IMR-90 (cell line): ENCODE data around the gene NUP205. TPM values are rescaled to one million over a fixed set of nuclear protein-coding genes. Genes with fewer than 3 reads are reported as not detected.
A peak's percentile ranks its signal among the peaks of the same experiment; 100 is the strongest.

Experiments used
- ATAC-seq: fragments of 200-7000 bp; cut with Tn5 transposase; 2 replicates; pipeline ENCODE4 v1.9.1; 2020; ENCODE audit warnings: low read depth, mild to moderate bottlenecking, moderate library complexity
- BruUV-seq: library from RNA; stranded (reverse); fragments of 400-500 nt; replicated peaks from 2 replicates; lab custom pipeline; 2021; lab: Mats Ljungman, UMichigan
- CTCF ChIA-PET: fragments of 300-600 bp; formaldehyde crosslinking; extraction: SDS; loops from one replicate; lab custom pipeline; 2021; ENCODE audit warnings: antibody characterized with exemption; lab: Yijun Ruan, JAX
- POLR2A ChIA-PET: fragments of 300-600 bp; sonication (Branson Sonifier 250); formaldehyde crosslinking; loops from one replicate; lab custom pipeline; 2022; ENCODE audit warnings: antibody characterized with exemption; ENCODE audit not compliant: unreplicated experiment; lab: Charles Lee
- DNase-seq: peaks from one replicate; pipeline ENCODE4 v3.0.0; 2013
- H2AFZ ChIP-seq: replicated peaks from 2 replicates; pipeline ENCODE3; 2013; ENCODE audit warnings: low read length, mild to moderate bottlenecking; ENCODE audit not compliant: poor library complexity
- H2AK5ac ChIP-seq: 2 replicates; pipeline ENCODE4 v1.6.1; 2013; ENCODE audit warnings: low read depth, low read length, inconsistent platforms
- H2AK9ac ChIP-seq: replicated peaks from 2 replicates; pipeline ENCODE3; 2013; ENCODE audit warnings: mild to moderate bottlenecking, low read depth, low read length, moderate library complexity; ENCODE audit not compliant: poor library complexity
- H2BK120ac ChIP-seq: 2 replicates; pipeline ENCODE4 v1.6.1; 2013; ENCODE audit warnings: low read depth, low read length, inconsistent platforms
- H2BK15ac ChIP-seq: 3 replicates; pipeline ENCODE4 v1.6.1; 2013; ENCODE audit warnings: low read depth, low read length, inconsistent platforms
- H2BK20ac ChIP-seq: 2 replicates; pipeline ENCODE4 v1.6.1; 2013; ENCODE audit warnings: low read depth, mild to moderate bottlenecking, inconsistent platforms, low read length, moderate library complexity
- H2BK5ac ChIP-seq: 2 replicates; pipeline ENCODE4 v1.6.1; 2013; ENCODE audit warnings: mild to moderate bottlenecking, low read depth, low read length, inconsistent platforms; ENCODE audit not compliant: poor library complexity, severe bottlenecking
- H3K14ac ChIP-seq: replicated peaks from 2 replicates; pipeline ENCODE4 v1.6.1; 2013; ENCODE audit warnings: low read depth, low read length, inconsistent platforms
- H3K18ac ChIP-seq: 2 replicates; pipeline ENCODE4 v1.6.1; 2013; ENCODE audit warnings: low read depth, low read length, control low read depth
- H3K23ac ChIP-seq: 2 replicates; pipeline ENCODE4 v1.6.1; 2013; ENCODE audit warnings: low read depth, low read length, inconsistent platforms
- H3K27ac ChIP-seq: 2 replicates; pipeline ENCODE4 v1.5.1; 2013; ENCODE audit warnings: mild to moderate bottlenecking, control low read depth, low read length; ENCODE audit not compliant: insufficient read depth
- H3K27me3 ChIP-seq: 2 replicates; pipeline ENCODE4 v1.6.1; 2013; ENCODE audit warnings: low read length; ENCODE audit not compliant: control insufficient read depth, insufficient read depth
- H3K36me3 ChIP-seq: 2 replicates; pipeline ENCODE4 v1.6.1; 2013; ENCODE audit warnings: low read length, mixed read lengths; ENCODE audit not compliant: control insufficient read depth, insufficient read depth
- H3K4ac ChIP-seq: 2 replicates; pipeline ENCODE4 v1.6.1; 2013; ENCODE audit warnings: low read depth, low read length, inconsistent platforms
- H3K4me1 ChIP-seq: 2 replicates; pipeline ENCODE4 v1.6.1; 2013; ENCODE audit warnings: low read length, mixed read lengths; ENCODE audit not compliant: control insufficient read depth, insufficient read depth
- H3K4me2 ChIP-seq: 2 replicates; pipeline ENCODE4 v1.6.1; 2013; ENCODE audit warnings: low read depth, mild to moderate bottlenecking, control low read depth, low read length, moderate library complexity
- H3K4me3 ChIP-seq: 2 replicates; pipeline ENCODE4 v1.5.1; 2013; ENCODE audit warnings: low read depth, mild to moderate bottlenecking, control low read depth, low read length, moderate library complexity; ENCODE audit not compliant: insufficient read depth
- H3K56ac ChIP-seq: 2 replicates; pipeline ENCODE4 v1.6.1; 2013; ENCODE audit warnings: low read length, inconsistent platforms; ENCODE audit not compliant: insufficient read depth; ENCODE audit errors: extremely low read depth
- H3K79me1 ChIP-seq, 2 experiments: 2 replicates each; pipeline ENCODE4 v1.6.1; 2013; ENCODE audit warnings: low read length in 2 of 2, inconsistent platforms in 1 of 2, low read depth in 1 of 2
- H3K9ac ChIP-seq: 2 replicates; pipeline ENCODE4 v1.6.1; 2013; ENCODE audit warnings: low read depth, low read length, control low read depth
- H3K9me1 ChIP-seq: 2 replicates; pipeline ENCODE4 v1.6.1; 2013; ENCODE audit warnings: low read length, inconsistent platforms; ENCODE audit not compliant: insufficient read depth
- H3K9me3 ChIP-seq: 2 replicates; pipeline ENCODE4 v1.6.1; 2013; ENCODE audit warnings: low read length; ENCODE audit not compliant: control insufficient read depth, insufficient read depth
- H4K20me1 ChIP-seq: 2 replicates; pipeline ENCODE4 v1.6.1; 2013; ENCODE audit warnings: low read length, inconsistent platforms; ENCODE audit not compliant: insufficient read depth
- H4K5ac ChIP-seq: 2 replicates; pipeline ENCODE4 v1.6.1; 2013; ENCODE audit warnings: mild to moderate bottlenecking, low read depth, low read length, control low read depth
- H4K8ac ChIP-seq, 2 experiments: 2 replicates each; pipeline ENCODE4 v1.6.1; 2013; ENCODE audit warnings: low read depth in 2 of 2, low read length in 2 of 2, control low read depth in 1 of 2, inconsistent platforms in 1 of 2
- H4K91ac ChIP-seq: 2 replicates; pipeline ENCODE4 v1.6.1; 2013; ENCODE audit warnings: low read depth, low read length, inconsistent platforms; ENCODE audit not compliant: insufficient read depth
- CEBPB ChIP-seq: IDR thresholded peaks from 2 replicates; pipeline ENCODE4 v1.6.1; 2012; ENCODE audit warnings: low read depth, low read length, improper control_type of control experiment
- CHD1 ChIP-seq: IDR thresholded peaks from 2 replicates; pipeline ENCODE4 v1.6.1; 2012; ENCODE audit warnings: low read depth, low read length, improper control_type of control experiment
- FOS ChIP-seq: fragments of 150-350 bp; IDR thresholded peaks from 2 replicates; pipeline ENCODE4 v1.6.1; 2016; ENCODE audit warnings: low read depth, low read length
- MAZ ChIP-seq: IDR thresholded peaks from 2 replicates; pipeline ENCODE4 v1.6.1; 2012; ENCODE audit warnings: low read depth, mild to moderate bottlenecking, low read length, improper control_type of control experiment, moderate library complexity, borderline replicate concordance
- NFE2L2 ChIP-seq: fragments of 150-350 bp; IDR thresholded peaks from 2 replicates; pipeline ENCODE4 v1.6.1; 2016; ENCODE audit warnings: low read depth, mild to moderate bottlenecking, low read length
- RFX5 ChIP-seq: IDR thresholded peaks from 2 replicates; pipeline ENCODE4 v1.8.0; 2012; ENCODE audit warnings: low read depth, mild to moderate bottlenecking, low read length, moderate library complexity
- SMC3 ChIP-seq: fragments of 150-350 bp; IDR thresholded peaks from 2 replicates; pipeline ENCODE4 v1.6.1; 2016; ENCODE audit warnings: low read depth, mild to moderate bottlenecking, antibody characterized with exemption, low read length, moderate library complexity
- WGBS, 2 experiments: methylation state at CpG; one replicate each; pipeline versions ENCODE4 v1.1.5 to v1.1.7; 2013; ENCODE audit warnings: missing lambda C conversion rate in 2 of 2; ENCODE audit not compliant: insufficient read length in 1 of 2; ENCODE audit errors: extremely low coverage in 2 of 2; 5-methylcytosine and 5-hydroxymethylcytosine counted together
- dilution Hi-C: fragments of 300-500 bp; cut with HindIII; formaldehyde crosslinking; loops from one replicate; pipeline ENCODE4 v1.14.3; 2018; ENCODE audit warnings: low sequenced_read_pairs; ENCODE audit not compliant: unreplicated experiment
- in situ Hi-C: fragments of 300-500 bp; cut with MboI; formaldehyde crosslinking; loops from 3 replicates; pipeline ENCODE4 v1.14.3; 2019; ENCODE audit warnings: low sequenced_read_pairs, inconsistent platforms, mixed read lengths
- intact Hi-C: fragments of 100-400 bp; cut with micrococcal nuclease; formaldehyde crosslinking; loops from 2 replicates; pipeline ENCODE4 v1.10.0; 2022
- polyA plus RNA-seq, 3 experiments: library from polyadenylated mRNA; depleted of rRNA; stranded (reverse); fragments of >200 nt; gene quantifications; 2 replicates each; pipeline ENCODE4 v1.2.3, GENCODE V29; 2012; ENCODE audit warnings: low replicate concordance in 1 of 3
- total RNA-seq: library from RNA; depleted of rRNA; stranded (reverse); fragments of >200 nt; gene quantifications from 2 replicates; pipeline ENCODE4 v1.2.3, GENCODE V29; 2012
- TF ChIP-seq, protein P1 (sequence below): fragments of 150-350 bp; IDR thresholded peaks from 2 replicates; pipeline ENCODE4 v1.6.1; 2016; ENCODE audit warnings: low read depth, mild to moderate bottlenecking, low read length, moderate library complexity, borderline replicate concordance

NUP205 gene
- total and polyA plus RNA-seq, 2 of the 4 experiments (the other 2 are of a cell fraction), result 29.5 to 84.6 TPM

DNA sequence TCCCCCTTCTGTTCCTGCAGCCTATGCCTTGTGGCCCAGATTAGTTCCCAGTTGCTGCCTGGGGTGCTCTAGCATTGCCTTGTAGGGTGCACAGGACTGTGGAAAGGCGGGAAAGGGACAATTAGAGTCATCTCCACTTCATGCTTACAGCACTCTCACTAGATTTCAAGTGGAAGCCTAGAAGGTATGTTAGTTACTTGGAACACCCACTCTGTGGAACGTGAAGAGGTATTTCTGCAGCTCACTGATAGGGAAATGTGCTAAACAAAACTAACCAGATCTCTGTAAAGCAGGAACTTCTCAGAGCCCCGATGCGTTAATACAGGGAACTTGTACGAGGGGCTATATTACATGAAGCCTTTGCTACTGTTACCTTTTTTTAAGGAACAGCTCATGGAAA lies 124.0 kb downstream of the NUP205 start:
- Histone ChIP-seq H2BK20ac (no peak overlapping the region), H4K20me1 (0 out of 2 replicates have a peak, but pooled peaks cover 6% of the 10 kb centered on the region), H3K27ac (no peak overlapping the region), H3K56ac (no peak overlapping the region), H2BK15ac (no peak overlapping the region), H3K23ac (no peak overlapping the region), H3K4ac (no peak overlapping the region), H3K36me3 (peaks cover 7% of the 10 kb centered on the region), H3K4me2 (no peak overlapping the region), H3K9ac (no peak overlapping the region), H3K18ac (no peak overlapping the region), H4K5ac (no peak overlapping the region), H4K91ac (no peak overlapping the region), H3K9me3 (no peaks in the 10 kb centered on the region), H2AK5ac (0 out of 2 replicates have a peak overlapping the region, but pooled peaks have one; percentile 72), H3K9me1 (peaks cover 36% of the 10 kb centered on the region), H3K27me3 (no peaks in the 10 kb centered on the region), H3K14ac (no peak overlapping the region), H3K4me1 (peaks cover 22% of the 10 kb centered on the region), H2BK5ac (no peak overlapping the region), H4K8ac (no peak overlapping the region), H3K79me1 (peaks cover 45 to 79% of the 10 kb centered on the region in 2 experiments), H2AFZ (no peak overlapping the region), H2BK120ac (no peak overlapping the region), H2AK9ac (no peak overlapping the region), H3K4me3 (no peak overlapping the region)
- no TSS peak for BruUV-seq
- ATAC-seq (no peak), DNase-seq (no peak)
- in situ Hi-C loops, result no loop called here
- ChIA-PET CTCF (interaction anchor here (2.2 kb wide), 1 partner anchor 9 kb away, joined by 6 read pairs; no protein-coding TSS in a partner anchor), POLR2A (interaction anchor here (0.6 kb wide), 1 partner anchor 19 kb away, joined by 4 read pairs; no protein-coding TSS in a partner anchor)
- dilution Hi-C loops, result no loop called here
- TF ChIP-seq FOS (no peak), RFX5 (no peak), MAZ (no peak), NFE2L2 (no peak), CEBPB (no peak), CHD1 (no peak), SMC3 (no peak)
- TF ChIP-seq, protein P1, sequence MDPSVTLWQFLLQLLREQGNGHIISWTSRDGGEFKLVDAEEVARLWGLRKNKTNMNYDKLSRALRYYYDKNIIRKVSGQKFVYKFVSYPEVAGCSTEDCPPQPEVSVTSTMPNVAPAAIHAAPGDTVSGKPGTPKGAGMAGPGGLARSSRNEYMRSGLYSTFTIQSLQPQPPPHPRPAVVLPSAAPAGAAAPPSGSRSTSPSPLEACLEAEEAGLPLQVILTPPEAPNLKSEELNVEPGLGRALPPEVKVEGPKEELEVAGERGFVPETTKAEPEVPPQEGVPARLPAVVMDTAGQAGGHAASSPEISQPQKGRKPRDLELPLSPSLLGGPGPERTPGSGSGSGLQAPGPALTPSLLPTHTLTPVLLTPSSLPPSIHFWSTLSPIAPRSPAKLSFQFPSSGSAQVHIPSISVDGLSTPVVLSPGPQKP, result no peak
- intact Hi-C loops, result no loop called here
- 80% methylated on average over 1 of the region's 5 CpGs; no CpG with 5 or more reads in 1 of the 2 experiments for WGBS, 2 experiments
